Pancreas (tissue), 10 donors: Measurements from ENCODE around the gene BLOC1S5. TPM values are rescaled to one million over a fixed set of nuclear protein-coding genes. Genes with fewer than 3 reads are reported as not detected.

Experiments
- ATAC-seq, 4 donors: fragments of 200-7000 bp; cut with Tn5 transposase; one replicate each; pipeline versions ENCODE4 v1.8.0 to v1.9.1; 2020; ENCODE audit warnings: mild to moderate bottlenecking in 4 of 4, moderate library complexity in 4 of 4
- DNase-seq, 6 donors: peaks; one replicate each; pipeline ENCODE4 v3.0.0-alpha.2; 2020
- FAIRE-seq: peaks from 2 replicates; lab custom pipeline; 2012; peaks lifted over from hg19 to GRCh38; lab: Jason Lieb, UNC
- H3K27ac ChIP-seq, 4 donors: fragments of 200-600 bp; sonication (generic); 1 replicate in 3 of 4; 2 replicates in 1 of 4; pipeline versions ENCODE4 v1.5.0 to v1.8.0; 2020
- H3K27me3 ChIP-seq, 4 donors: fragments of 200-600 bp; one replicate each; pipeline ENCODE4 v1.8.0; 2021
- H3K36me3 ChIP-seq, 3 donors: fragments of 200-600 bp; sonication (generic) in 1 of 3; one replicate each; pipeline versions ENCODE4 v1.5.0 to v1.8.0; 2020 to 2021
- H3K4me1 ChIP-seq, 3 donors: fragments of 200-600 bp; one replicate each; pipeline ENCODE4 v1.8.0; 2021
- H3K4me3 ChIP-seq, 4 donors: fragments of 200-600 bp; sonication (generic) in 2 of 4; one replicate each; pipeline versions ENCODE4 v1.5.0 to v1.8.0; 2020 to 2021
- H3K9me3 ChIP-seq, 4 donors: fragments of 200-600 bp; one replicate each; pipeline ENCODE4 v1.8.0; 2021
- WGBS, 2 donors: extraction: QIAGEN DNeasy Blood & Tissue Kit; methylation state at CpG; one replicate each; pipeline ENCODE4 v1.1.7; 2013; 5-methylcytosine and 5-hydroxymethylcytosine counted together
- intact Hi-C, 3 donors: fragments of 100-400 bp; cut with DNase I; formaldehyde crosslinking; loops; one replicate each; pipeline versions ENCODE4 v1.11.1 to v1.14.2; 2022
- polyA plus RNA-seq, 2 donors: library from polyadenylated mRNA; stranded (reverse); fragments of 200-250 nt; gene quantifications; one replicate each; pipeline ENCODE4 v1.2.3, GENCODE V29; 2013
- total RNA-seq, 6 donors: library from RNA; stranded (reverse); fragmentation: NEBNext Ultra II Directional in 4 of 6; extraction: Animal tissue kit (Norgen Biotek cat#: 25700) in 4 of 6; gene quantifications; one replicate each; pipeline versions ENCODE4 v1.2.1 to v1.2.4, GENCODE V29; 2021 to 2023
- TF ChIP-seq, protein P1 (sequence below), 4 donors: fragments of 200-600 bp; sonication (generic) in 3 of 4; IDR thresholded peaks; one replicate each; pipeline versions ENCODE4 v1.5.0 to v1.8.0; 2021; ENCODE audit warnings: antibody characterized with exemption in 4 of 4
- donor health status: healthy with polysubstance abuse.
- donor health status: DM: no; HTN: no; CAD: no; lungs with moderate emphysema.
- donor health status: DM: no; HTN: no; CAD: no.
- donor health status: control.
- donor health status: control.
- donor health status: Bipolar disorder and iron deficiency.
- donor health status: DM: yes; HTN: yes; CAD: no.
- donor health status: DM: no; HTN: no; CAD: no.
- donor health status: DM: no; HTN: no; CAD: no.
- donor health status: DM: yes; HTN: yes; CAD: no.

The BLOC1S5 gene
- total and polyA plus RNA-seq, 8 donors = 2.6 to 9.0 (median 4.5) TPM

DNA sequence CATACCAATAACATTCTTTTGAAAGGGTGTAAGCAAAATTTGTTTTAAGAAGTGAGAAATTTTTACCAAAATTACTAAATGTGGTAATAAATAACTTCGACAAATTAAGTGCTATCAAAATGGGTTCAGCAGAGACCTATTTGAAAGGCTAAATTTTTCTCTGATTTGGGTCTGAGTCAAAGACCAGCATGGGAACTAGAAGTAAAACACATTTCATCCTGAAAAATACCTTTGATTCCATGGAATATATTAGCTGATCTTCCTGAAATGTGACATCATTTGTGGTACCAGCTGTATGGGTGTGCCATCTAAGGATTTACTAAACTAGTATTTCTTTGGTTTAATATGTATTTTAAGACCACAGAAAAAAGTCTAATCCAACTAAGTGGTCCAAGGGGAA is 63.6 kb downstream of the BLOC1S5 start:
- intact Hi-C loops = loop anchor here in 2 of 3 donors (10.0 kb wide), 1 partner anchor 276 kb away; the partner anchor contains the start of gene BMP6 (in 2 of the 2)
- H3K27ac ChIP-seq = no peak overlapping the region
- no peaks in the 10 kb centered on the region for H3K9me3 ChIP-seq
- FAIRE-seq (no peak), DNase-seq (no peak), ATAC-seq (no peak)
- no peaks in the 10 kb centered on the region for H3K36me3 ChIP-seq
- TF ChIP-seq, protein P1, sequence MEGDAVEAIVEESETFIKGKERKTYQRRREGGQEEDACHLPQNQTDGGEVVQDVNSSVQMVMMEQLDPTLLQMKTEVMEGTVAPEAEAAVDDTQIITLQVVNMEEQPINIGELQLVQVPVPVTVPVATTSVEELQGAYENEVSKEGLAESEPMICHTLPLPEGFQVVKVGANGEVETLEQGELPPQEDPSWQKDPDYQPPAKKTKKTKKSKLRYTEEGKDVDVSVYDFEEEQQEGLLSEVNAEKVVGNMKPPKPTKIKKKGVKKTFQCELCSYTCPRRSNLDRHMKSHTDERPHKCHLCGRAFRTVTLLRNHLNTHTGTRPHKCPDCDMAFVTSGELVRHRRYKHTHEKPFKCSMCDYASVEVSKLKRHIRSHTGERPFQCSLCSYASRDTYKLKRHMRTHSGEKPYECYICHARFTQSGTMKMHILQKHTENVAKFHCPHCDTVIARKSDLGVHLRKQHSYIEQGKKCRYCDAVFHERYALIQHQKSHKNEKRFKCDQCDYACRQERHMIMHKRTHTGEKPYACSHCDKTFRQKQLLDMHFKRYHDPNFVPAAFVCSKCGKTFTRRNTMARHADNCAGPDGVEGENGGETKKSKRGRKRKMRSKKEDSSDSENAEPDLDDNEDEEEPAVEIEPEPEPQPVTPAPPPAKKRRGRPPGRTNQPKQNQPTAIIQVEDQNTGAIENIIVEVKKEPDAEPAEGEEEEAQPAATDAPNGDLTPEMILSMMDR (IDR thresholded peaks at IDR 0.05) = no peak
- WGBS, 2 donors = 91 to 93% methylated on average over 1 of the region's 1 CpG
- peaks cover 0 to 12% (median 7%) of the 10 kb centered on the region in 3 donors for H3K4me1 ChIP-seq
- no peaks in the 10 kb centered on the region for H3K27me3 ChIP-seq
- no peak overlapping the region for H3K4me3 ChIP-seq

DNA sequence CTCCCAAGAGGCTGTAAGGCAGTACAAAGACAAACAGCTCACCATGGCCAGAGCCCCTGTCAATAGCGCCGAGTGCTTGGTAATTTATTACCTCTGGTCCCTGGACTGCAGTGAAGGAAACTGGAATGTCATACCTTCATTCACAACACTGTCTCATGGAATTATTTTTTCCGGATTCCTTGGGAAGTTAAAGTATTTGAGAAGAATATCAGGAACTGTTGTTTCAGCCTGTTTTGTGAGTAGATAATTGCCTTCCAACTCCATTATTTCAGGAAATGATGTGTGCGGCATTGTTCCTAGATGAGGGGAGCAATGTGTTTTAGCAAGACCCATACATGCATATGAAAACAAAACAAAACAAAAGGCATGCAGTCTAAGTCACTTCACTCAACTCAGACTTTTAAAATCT is 64.0 kb downstream of the BLOC1S5 start:
- FAIRE-seq (no peak), DNase-seq (no peak), ATAC-seq (peak in 3 of 4 donors; percentile 21 to 45 (median 40))
- intact Hi-C loops = loop anchor here in 2 of 3 donors (10.0 kb wide), 1 partner anchor 275 kb away; the partner anchor contains the start of gene BMP6 (in 2 of the 2)
- H3K36me3 ChIP-seq = no peaks in the 10 kb centered on the region
- 48% methylated on average over 4 of the region's 4 CpGs for WGBS, 2 donors
- H3K27ac ChIP-seq = no peak overlapping the region
- TF ChIP-seq, protein P1 (IDR thresholded peaks at IDR 0.05) = no peak
- H3K4me1 ChIP-seq = peaks cover 0 to 12% (median 7%) of the 10 kb centered on the region in 3 donors
- no peaks in the 10 kb centered on the region for H3K9me3 ChIP-seq
- H3K27me3 ChIP-seq = no peaks in the 10 kb centered on the region
- H3K4me3 ChIP-seq = no peak overlapping the region

DNA sequence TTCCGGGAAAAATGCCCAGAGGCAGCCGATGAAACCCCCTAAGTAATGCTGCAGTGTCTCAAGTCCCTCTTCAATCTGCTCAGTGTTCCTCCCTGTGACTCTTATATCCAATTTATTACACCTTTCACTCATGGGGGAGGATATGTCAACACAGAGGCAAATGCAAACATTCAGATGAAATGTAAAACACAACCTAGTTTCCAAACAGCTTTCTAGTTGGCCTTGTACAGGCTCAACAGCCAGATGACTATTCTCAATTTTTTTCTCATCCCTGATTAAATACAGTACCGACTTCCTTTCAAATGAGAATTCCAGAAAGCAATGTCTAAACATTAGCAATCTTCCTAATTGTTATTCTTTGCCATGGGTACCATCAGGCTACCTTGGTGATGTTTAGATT is 65.0 kb downstream of the BLOC1S5 start:
- no peak for FAIRE-seq
- TF ChIP-seq, protein P1 (IDR thresholded peaks at IDR 0.05) = no peak

DNA sequence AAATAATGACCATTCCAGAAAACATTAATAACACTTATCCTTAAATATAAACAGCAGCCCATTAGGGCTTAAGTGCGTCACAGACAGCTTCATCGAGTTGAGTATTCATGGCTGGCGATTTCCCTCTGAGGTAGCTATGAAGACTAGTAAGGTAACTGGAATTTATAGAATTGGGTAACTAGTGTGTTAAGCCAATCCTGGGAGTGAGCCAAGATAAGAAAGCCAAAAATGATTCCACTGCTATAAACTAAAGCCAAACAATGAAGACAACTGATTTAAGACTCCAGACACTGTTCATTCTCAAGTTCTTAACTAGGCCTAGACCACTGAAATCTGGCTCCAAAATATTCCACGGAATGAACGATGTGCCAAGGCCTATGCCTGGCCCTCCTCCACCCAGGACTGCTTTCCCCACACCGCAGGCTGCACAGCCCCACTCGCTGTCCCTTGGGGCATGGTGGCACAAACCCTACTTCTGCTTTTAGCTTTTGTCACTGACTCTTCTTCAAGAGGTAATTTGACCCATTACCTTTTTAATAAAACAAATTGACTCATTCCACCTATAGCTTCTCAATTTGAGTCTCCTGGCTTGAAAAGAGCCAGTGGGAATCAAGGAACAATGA is 66.0 kb downstream of the BLOC1S5 start:
- Histone ChIP-seq H3K4me3 (no peak overlapping the region), H3K36me3 (no peaks in the 10 kb centered on the region), H3K9me3 (no peaks in the 10 kb centered on the region), H3K27ac (no peak overlapping the region), H3K27me3 (no peaks in the 10 kb centered on the region), H3K4me1 (peaks cover 0 to 12% (median 7%) of the 10 kb centered on the region in 3 donors)
- WGBS, 2 donors = 93 to 95% methylated on average over 7 of the region's 7 CpGs
- FAIRE-seq (peak; percentile 63), DNase-seq (no peak), ATAC-seq (no peak)
- TF ChIP-seq, protein P1 (IDR thresholded peaks at IDR 0.05) = no peak
- intact Hi-C loops = no loop called here

More for the DNA sequence above, 65.0 kb downstream of the BLOC1S5 start:
- Histone ChIP-seq H3K27me3 (no peaks in the 10 kb centered on the region), H3K36me3 (no peaks in the 10 kb centered on the region), H3K4me1 (peaks cover 0 to 12% (median 7%) of the 10 kb centered on the region in 3 donors), H3K4me3 (no peak overlapping the region), H3K9me3 (no peaks in the 10 kb centered on the region), H3K27ac (no peak overlapping the region)
- intact Hi-C loops = no loop called here
- 47 to 51% methylated on average over 3 of the region's 3 CpGs for WGBS, 2 donors
- DNase-seq (no peak), ATAC-seq (peak; percentile 50 to 77 (median 74))

DNA sequence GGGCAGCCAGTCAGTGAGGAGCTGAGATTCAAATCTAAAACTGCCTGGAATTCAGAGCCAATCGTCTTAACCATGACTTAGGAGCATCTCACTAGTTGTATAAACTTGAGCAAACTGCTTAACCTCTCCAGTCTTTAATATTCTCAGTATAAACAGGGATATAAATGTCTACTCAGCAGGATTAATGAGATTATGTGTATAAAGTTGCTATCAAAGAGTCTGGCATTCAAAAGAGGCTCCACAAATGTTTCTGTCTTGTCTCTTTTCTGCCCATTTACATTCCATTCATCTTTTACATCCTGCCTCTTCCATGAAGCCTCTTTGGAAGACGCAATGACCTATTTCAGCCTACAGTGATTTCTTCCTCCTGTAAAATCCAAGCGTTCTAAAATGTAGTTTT is 66.9 kb downstream of the BLOC1S5 start:
- H3K27me3 ChIP-seq = no peaks in the 10 kb centered on the region
- TF ChIP-seq, protein P1 (IDR thresholded peaks at IDR 0.05) = no peak
- no peaks in the 10 kb centered on the region for H3K36me3 ChIP-seq
- peaks cover 0 to 12% (median 7%) of the 10 kb centered on the region in 3 donors for H3K4me1 ChIP-seq
- no peak overlapping the region for H3K4me3 ChIP-seq
- no peak for DNase-seq
- WGBS, 2 donors = 80 to 85% methylated on average over 3 of the region's 3 CpGs
- intact Hi-C loops = no loop called here
- no peak for ATAC-seq
- FAIRE-seq = peak; percentile 43
- H3K27ac ChIP-seq = no peak overlapping the region
- H3K9me3 ChIP-seq = no peaks in the 10 kb centered on the region
